ENCODE results near the gene BLOC1S4.
A peak's percentile ranks its signal among the peaks of the same experiment; 100 is the strongest.

DNA sequence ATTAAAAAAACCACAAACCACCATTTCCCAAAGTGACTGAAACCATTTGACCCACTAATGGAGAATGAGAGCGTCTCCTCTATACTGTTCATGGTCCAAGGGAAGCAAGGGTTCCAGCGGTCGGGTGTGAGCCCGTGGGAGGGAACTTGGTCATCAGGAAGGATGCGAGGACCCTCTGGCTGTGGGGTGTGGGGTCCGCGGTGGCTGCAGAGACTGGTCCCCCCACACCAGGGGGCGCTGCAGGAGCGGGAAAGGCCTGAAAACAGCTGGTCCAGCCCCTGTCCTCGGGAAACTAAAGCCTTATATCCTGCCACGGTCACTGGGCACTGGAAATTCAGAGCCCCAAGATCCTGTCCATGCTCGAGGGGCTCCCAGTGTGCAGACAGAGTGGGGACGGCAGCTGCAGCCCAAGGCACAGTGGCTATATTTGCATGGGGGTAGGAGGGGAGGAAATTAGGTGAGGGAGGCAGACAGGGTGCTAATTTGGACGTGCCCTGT lies 4.3 kb downstream of the BLOC1S4 start:
- TF ChIP-seq, protein P1, sequence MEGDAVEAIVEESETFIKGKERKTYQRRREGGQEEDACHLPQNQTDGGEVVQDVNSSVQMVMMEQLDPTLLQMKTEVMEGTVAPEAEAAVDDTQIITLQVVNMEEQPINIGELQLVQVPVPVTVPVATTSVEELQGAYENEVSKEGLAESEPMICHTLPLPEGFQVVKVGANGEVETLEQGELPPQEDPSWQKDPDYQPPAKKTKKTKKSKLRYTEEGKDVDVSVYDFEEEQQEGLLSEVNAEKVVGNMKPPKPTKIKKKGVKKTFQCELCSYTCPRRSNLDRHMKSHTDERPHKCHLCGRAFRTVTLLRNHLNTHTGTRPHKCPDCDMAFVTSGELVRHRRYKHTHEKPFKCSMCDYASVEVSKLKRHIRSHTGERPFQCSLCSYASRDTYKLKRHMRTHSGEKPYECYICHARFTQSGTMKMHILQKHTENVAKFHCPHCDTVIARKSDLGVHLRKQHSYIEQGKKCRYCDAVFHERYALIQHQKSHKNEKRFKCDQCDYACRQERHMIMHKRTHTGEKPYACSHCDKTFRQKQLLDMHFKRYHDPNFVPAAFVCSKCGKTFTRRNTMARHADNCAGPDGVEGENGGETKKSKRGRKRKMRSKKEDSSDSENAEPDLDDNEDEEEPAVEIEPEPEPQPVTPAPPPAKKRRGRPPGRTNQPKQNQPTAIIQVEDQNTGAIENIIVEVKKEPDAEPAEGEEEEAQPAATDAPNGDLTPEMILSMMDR (IDR thresholded peaks at IDR 0.05): peak; percentile 93 to 96 (median 94)
- no peak for TF ChIP-seq POLR2A (IDR thresholded peaks at IDR 0.05)

Data from uterus (tissue), 2 donors.